HPDE6-E6E7 (cell line): ENCODE measurements around the gene MAGED1.

Source experiments
- DNase-seq: peaks from one replicate; pipeline ENCODE4 v3.0.0; 2011; ENCODE audit warnings: missing footprints; ENCODE audit errors: extremely low spot score

MAGED1 gene, protein sequence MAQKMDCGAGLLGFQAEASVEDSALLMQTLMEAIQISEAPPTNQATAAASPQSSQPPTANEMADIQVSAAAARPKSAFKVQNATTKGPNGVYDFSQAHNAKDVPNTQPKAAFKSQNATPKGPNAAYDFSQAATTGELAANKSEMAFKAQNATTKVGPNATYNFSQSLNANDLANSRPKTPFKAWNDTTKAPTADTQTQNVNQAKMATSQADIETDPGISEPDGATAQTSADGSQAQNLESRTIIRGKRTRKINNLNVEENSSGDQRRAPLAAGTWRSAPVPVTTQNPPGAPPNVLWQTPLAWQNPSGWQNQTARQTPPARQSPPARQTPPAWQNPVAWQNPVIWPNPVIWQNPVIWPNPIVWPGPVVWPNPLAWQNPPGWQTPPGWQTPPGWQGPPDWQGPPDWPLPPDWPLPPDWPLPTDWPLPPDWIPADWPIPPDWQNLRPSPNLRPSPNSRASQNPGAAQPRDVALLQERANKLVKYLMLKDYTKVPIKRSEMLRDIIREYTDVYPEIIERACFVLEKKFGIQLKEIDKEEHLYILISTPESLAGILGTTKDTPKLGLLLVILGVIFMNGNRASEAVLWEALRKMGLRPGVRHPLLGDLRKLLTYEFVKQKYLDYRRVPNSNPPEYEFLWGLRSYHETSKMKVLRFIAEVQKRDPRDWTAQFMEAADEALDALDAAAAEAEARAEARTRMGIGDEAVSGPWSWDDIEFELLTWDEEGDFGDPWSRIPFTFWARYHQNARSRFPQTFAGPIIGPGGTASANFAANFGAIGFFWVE

DNA sequence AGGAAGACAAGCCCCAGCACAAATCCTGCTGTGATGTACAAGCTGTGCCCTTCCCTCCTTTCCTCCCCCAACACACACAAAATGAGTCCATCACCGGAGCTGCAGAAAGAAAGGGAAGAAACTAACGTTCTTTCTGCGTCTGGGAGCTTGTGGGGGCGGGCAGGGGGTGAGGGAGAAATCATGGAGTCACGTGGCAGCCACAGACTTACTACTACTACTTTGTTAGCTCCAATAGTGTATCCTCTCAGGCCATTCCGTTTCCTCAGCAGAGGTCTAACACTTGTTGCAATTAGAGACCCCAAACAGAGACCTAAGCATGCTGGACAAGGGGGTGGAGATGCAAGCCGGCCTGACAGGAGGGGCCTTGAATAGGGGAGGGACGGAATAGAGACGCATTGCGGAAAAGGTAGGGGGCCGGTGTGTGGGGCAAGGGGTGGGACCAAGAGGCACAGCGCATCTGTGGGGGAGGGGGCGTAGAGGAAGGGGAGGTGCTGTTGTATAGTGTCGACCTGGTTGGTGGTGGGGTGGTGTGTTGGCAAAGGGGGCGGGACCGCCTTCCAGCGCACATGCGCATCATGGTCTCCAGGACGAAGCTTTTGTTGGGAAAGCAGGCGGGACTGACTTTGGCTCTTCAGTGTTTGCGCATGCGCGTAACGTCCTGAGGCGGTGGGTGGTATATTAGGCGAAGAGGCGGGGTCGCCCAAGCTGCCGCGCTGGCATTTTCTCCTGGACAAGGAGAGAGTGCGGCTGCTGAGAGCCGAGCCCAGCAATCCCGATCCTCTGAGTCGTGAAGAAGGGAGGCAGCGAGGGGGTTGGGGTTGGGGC is at the start of gene MAGED1:
Gene MAGED1 (plus strand): TSS at position 703 of the 825 bp plus-strand sequence. CDS start 682 bp downstream, outside the sequence.
- peak; percentile 70 for DNase-seq

DNA sequence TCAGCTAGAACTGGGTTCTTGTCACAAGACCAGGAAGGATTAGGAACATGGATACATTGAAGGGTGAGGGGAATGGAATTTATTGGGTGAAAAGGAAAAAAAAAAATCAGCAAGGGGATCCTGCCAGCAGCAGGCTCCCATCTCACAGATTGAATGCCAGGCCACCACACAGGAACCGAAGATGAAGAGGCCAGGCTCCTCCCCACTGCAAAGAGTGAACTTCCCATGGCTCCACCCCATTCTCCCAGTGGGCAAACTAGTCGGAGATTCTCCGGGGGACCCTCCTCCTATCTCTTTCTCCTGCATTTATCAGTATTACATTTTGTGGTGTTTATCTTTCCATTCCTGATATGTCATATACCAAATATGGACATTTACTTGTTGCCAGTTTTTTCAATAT is 46.0 kb upstream of the MAGED1 start:
- DNase-seq: no peak

DNA sequence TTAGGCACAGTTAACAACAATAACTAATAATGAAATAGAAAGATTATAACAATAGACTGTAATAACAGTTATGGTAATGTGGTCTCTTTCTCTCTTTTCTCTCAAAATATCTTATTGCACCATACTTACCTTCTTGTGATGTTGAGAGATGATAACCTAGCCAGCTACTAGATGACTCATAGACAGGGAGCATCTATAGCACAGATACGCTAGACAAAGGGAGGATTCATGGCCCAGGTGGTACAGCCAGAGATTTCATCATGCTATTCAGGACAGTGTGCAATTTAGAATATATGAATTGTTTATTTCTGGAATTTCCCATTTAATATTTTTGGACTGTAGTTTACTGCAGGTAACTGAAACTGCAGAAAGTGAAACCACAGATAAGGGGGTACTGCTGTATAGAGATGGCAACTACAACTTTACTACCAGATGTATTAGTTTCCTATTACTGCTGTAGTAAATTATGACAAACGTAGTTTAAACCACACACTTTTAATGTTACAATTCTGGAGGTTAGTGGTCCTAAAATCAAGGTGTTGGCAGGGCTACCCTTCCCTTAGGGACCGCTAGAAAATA is 41.8 kb upstream of the MAGED1 start:
- DNase-seq: no peak

DNA sequence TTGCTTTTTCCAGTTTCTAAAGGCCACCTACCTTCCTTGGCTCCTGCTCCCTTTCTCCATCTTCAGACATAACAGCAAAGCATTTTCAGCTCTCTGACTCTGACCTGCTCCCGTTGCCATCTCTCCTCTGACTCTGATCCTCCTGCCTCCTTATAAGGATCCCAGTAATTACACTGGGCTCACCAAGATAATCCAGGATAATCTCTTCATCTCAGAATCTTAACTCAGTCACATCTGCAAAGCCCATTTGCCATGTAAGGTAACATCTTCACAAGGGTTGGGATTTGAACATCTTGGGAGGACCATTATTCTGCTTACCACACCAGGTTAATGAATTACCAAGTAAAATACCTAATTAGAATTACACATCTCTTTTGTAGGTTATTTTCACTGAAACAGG is 41.3 kb upstream of the MAGED1 start:
- no peak for DNase-seq

DNA sequence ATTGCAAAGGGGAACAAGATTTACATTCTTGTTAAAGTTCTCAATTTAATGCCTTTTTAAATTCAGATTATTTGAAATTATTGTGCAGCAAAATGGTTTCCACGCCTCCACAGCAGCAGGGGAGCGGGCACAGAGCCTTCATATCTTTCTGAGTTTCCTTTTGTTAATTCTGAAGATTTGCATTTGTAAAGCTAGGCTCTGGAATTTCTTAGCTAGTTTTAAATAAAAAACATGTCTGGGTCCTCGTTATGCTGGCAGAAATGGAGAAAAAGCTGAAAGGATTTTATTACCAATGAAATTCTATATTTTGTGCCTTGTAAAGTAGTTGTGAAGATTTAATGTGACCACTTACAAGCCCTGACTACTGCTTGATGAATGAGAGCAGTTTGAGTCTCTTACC is 40.8 kb upstream of the MAGED1 start:
- no peak for DNase-seq

DNA sequence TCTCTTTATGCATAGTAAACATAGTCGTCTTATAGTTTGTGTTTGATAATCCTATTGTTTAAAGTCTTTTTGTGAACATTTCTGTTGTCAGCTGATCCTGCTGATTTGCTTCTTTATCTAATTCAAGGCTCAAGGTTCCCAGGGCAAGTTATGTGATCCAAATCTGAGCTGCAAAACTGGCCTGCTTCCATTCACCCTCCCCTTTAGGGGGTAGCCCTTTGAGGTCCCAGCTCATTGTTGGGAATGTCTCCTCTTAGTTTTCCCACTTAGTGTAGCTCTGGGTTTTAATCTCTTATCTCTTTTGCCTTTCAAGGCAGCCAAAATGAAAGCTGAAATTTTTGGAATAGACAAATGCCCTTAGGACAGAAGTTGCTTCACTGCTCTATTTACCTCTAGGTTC is 40.2 kb upstream of the MAGED1 start:
- DNase-seq: no peak

DNA sequence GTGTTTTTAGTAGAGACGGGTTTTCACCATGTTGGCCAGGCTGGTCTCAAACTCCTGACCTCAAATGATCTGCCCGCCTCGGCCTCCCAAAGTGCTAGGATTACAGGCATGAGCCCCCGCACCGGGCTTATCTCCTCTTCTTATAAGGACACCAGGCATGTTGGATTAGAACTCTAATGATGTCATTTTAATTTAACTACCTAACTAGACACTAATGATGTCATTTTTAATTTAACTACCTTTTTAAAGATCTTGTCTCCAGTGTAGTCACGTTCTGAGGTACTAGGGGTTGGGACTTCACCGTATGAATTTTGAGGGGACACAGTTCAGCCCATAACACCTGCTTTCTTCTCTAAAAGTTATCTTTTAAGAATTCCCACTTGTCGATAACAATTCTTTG is 37.7 kb upstream of the MAGED1 start:
- no peak for DNase-seq

DNA sequence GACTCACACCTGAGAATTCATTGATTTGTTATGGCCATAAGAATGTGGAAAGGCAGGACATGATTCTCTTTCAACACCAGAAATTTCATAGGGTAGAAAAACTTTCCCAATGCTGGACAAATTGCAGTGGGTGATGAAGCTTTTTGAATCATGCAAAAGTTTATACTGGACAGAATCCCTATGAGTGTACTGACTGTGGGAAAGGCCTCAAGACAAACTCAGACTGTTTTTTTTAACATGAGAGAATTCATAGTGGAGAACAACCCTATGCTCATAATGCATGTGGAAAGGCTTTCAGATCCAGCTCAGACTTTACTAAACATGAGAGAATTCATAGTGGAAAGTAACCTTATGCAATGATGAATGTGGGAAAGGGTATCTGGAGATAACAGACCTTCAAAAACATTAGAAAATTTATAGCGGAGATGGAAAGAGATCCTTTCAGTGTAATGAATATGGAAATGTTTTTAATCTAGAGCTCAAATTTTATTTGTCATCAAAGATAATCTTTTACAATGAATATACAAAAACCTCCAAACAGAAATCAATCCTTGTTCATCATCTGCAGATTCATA is 36.2 kb upstream of the MAGED1 start:
- DNase-seq: no peak

DNA sequence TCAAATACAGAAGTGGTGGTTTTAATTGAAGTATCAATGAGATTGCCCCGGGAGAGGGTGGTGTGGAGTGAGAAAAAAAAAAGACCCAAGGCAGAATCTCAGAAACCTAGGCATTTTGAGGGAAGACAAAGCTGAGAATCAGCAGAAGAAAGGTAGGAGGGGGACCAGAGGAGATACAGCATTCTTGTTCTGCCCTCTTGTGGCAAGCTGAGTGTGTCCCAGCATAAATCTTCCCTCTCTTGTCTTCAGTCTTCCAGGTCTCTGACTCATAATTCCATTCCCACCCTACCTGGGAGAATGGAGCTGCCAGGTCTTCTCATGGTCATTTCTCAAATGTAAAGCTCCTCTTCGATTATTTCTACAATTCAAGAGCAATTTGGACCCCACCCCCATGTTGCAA is 32.7 kb upstream of the MAGED1 start:
- DNase-seq: peak; percentile 13

DNA sequence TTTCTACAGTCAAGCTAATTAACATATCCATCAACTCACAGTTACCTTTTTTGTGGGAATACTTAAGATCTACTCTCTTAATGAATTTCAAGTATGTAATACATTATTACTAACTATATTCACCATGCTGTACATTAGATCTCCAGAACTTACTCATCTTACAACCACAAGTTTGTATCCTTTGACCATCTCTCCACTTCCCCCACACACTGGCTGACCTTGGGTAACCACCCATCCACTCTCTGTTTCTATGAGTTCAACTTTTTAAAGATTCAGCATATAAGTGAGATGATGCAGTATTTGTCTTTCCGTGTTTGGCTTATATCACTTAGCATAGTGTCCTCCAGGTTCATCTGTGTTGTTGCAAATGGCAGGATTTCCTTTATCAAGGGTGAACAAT is 30.5 kb upstream of the MAGED1 start:
- no peak for DNase-seq

DNA sequence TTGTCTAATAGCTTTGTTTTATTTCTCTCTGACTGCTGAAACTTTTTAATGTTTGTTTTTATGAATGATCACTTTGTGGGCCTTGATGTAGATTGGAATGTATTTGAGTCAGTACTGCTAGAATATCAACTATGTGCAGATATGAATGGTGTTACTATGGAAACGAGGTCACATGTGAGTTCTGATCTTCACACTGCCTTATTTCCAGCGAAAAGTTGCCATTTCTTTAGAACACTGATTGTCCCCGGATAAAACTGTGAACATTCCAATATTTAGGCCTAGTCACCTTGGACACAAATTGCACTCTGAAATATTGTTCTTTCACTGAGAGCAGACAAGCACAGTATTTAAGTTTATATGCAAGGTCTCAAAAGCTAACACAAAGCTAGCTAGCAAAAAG is 27.2 kb upstream of the MAGED1 start:
- no peak for DNase-seq

DNA sequence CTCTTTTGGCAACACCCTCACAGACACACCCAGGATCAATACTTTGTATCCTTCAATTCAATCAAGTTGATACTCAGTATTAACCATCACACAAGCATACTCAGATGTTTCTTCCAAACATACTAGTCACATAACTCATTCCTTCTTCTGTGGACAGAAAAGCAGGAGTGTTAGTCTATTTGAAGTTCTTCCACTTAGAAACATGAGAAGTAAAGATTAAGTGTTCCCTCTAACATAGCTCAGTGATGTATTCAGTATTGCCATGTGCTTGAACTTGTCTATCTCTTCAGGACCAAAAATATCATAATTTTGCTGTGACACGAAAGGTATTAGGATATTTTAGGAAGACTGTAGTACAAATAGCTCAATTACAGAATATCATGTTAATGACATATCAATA is 25.8 kb upstream of the MAGED1 start:
- no peak for DNase-seq

DNA sequence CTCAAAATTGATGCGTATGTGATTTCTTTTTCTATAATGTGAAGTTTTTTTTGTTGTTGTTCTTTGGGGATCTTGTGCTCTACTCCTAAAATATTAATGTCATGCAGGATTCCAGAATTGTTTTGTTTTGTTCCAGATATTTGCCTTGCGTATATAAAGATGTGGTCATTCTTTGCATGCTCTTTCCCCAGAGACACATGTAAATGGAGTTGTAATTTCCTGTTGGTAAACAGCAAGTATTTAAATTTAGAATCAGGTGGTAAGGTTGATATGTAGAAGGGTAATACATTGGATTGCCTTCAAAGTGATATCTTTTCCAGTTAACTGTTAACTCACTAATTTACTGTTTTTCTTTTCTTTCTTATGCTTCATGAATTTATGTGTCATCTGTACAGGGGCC is 23.1 kb upstream of the MAGED1 start:
- DNase-seq: no peak

DNA sequence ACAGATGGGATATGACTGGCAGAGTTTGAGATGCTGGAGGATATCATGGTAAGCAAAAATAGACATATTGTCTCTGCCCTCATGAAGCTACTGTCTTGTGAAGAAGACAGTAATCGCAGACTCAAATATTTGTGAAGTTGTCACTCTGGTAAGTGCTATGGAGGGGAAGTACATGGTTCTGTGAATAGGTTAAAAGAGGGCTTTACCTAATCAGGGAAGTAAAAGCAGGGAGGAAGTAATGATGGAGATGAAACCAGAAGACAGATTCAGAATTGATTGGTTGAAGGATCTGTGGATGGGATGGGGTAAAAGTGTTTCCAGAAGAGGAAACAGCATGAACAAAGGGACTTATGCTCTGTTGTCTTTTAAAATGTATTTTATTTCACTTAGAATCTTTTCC is 19.3 kb upstream of the MAGED1 start:
- no peak for DNase-seq

DNA sequence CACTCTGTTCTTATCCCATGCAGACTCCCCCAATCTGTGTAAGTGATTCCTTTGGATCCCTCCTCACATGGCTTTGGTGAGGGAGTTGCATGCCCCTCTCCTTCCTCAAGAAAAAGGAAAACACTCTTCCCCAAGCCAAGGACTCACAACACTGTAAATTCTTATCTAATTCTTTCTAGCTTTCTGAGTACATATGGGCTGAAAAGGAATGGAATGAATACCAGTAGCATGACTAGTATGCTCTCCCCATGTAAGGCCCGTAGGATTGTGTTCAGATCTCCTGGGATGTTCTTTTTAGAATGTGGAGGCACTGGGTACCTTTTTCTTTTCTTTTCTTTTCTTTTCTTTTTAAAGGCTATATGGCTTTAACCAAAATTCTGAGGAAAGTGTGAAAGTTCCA is 17.0 kb upstream of the MAGED1 start:
- no peak for DNase-seq

DNA sequence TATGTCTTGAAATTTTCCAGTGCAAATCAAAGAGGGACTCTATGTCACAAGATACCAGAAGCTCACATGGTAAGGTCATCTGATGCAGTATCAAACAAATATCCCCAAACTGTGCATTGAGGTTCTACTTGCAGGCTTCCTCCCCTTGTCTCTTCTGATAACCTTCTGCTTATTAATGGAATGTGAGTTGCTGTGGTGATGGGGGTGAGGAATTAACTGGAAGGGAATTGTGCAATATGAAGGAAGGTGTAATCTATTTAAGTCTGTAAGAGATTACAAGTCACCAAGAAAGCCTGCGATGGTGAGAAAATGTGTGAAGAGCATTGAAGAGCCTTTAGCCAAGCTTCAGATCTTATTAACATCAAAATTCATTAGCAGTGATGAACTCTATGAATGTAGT is 15.4 kb upstream of the MAGED1 start:
- DNase-seq: no peak

DNA sequence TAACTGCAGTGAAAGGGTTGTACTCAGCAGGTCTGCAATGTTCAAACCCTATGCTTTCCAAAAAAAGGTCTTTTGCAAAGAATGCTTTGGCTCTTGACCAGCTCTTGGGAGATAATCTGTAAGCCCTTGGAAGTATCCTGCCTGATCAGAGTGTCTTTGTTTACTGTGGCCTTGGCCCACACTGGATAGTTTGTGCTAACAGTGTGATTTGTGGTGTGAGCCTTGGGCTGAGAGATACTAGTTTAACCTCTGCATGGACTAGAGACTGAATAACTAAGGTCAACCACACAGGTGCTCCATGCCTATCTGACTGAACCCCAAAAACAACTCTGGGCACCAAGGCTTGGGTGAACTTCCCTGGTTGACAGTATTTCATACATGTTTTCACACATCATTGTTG is 3.6 kb upstream of the MAGED1 start:
- no peak for DNase-seq

DNA sequence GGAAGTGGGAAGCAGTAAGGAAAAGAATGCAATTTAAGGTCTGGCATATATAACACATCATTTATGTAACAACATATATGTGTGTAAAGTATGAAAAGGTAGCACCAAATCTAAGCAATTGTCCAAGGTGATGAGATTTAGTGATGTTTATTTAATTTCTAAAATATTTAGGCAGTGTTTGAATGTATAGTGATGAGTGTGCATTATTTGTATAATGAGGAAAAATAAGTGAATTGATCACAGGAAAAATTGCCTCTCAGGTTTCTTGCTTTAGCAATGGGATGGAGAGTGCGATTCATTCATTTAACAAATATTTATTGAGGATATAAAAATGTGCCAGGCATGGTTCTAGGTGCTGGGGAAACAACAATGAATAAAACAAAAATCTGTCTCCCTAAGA is 2.2 kb upstream of the MAGED1 start:
- no peak for DNase-seq

DNA sequence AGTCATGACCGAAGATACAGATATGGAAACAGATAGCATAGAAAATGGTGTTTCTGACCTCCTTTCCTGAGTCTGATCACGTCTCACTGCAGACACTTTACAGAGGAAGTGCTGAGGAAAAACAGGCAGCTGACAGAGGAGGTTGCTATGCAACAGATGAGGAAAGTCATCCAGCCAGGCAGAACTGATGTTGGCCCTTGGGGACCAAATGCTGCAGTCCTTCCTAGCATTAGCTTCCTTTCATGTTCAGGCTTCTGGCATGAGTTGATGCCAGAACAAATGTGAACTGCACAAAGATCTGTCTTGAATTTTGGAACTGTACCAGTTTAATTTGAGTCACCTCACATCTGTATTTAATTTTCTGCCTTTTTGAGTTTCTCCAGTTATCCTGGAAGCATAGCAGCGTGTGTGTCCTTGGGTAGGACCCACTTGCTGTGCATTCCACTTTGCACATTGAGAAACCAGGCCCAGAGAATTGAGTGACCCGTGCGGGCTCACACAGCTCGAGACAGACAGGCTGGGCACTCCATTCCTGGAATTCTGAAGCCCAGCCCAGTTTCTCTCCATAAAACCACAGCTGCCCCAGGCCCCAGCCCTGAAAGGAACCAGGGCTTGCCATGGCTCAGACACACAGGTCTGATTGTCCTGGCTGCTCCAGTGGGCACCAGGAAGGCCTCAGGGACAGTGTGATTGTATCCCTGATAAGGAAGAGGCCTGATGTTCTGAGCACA is 1.4 kb upstream of the MAGED1 start:
- no peak for DNase-seq

DNA sequence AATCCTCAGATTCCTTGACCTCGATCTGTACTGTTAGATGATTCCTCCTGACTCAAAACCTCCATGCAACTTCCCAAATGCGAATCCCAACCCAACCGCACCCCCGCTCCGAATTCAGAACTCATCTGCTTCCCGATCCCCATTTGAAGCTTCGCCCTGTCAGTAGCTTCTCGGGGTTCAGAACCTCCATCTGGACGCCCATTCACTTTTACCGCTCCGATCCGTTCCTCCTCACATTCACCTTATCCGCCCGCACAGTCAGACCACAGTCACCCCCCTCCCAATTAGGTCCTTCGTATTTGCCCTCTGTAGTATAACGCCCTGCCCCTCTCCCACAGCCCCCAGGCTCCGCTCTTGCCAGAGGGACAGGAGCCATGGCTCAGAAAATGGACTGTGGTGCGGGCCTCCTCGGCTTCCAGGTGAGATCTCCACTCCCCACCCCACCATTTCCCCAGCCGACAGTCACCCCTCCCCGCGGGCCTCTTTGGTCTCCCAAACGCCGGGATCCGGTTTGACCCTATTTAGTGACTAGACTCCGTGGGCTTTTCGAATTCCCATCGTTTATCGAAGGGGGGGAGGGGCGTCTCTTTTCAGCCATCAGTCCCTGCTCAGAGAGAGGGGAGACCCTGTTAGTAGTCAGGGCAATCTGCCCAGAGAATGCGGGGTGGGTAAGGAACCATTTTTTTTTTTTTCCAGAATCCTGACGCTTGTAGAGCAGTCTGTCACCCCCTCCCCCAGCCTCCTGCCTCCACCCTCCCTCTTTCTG is 691 bp downstream of the MAGED1 start:
- DNase-seq: peak; percentile 5
